GM21723 (cell line): ENCODE data around the gene GALE.
A peak's percentile ranks its signal among the peaks of the same experiment; 100 is the strongest.
"Not testable (repeated sequence)": the region's sequence is repeated elsewhere in the genome, so short reads cannot be mapped to it uniquely, and the experiment has no call there.

Experiments
- ATAC-seq: cut with Tn5 transposase; IDR thresholded peaks from one replicate; pipeline ENCODE4 v1.9.1; 2021; ENCODE audit warnings: mild to moderate bottlenecking, moderate library complexity; ENCODE audit not compliant: unreplicated experiment

GALE gene

DNA sequence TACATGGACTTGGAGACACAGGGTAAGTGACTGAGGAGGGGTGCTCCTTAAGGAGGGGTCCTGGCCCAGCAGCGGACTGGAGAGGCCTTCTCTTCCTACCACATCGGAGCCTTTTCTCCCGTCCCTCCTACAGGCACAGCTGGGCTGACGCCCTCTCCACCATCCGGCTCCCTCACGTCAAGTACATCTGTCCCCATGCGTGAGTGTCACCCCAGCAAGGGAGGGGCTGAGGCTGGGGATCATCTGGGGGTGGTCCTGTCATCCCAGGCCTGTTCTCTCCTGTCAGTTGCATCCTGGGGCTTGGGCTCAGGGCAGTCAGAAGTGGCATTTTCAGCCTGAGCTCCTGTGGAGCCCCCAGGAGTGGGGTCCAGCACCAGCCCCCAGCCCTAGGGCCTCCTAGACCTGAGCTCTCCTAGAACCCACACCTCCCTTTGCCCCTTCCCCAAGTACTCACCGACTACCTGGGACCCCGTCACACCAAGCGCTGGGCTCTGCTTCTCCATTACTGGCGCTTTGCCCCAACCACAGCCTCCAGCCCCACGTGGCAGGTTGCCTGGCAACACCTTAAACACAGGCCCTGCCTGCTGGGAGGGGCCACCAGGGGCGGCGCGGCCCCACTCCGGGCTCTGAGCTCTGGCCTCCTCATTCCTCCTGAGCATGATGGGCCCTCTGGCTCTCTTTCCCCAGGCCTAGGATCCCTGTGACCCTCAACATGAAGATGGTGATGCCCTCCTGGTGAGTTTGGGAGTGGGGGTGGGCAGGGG, 7.4 kb downstream of the GALE start:
- no peak for ATAC-seq

DNA sequence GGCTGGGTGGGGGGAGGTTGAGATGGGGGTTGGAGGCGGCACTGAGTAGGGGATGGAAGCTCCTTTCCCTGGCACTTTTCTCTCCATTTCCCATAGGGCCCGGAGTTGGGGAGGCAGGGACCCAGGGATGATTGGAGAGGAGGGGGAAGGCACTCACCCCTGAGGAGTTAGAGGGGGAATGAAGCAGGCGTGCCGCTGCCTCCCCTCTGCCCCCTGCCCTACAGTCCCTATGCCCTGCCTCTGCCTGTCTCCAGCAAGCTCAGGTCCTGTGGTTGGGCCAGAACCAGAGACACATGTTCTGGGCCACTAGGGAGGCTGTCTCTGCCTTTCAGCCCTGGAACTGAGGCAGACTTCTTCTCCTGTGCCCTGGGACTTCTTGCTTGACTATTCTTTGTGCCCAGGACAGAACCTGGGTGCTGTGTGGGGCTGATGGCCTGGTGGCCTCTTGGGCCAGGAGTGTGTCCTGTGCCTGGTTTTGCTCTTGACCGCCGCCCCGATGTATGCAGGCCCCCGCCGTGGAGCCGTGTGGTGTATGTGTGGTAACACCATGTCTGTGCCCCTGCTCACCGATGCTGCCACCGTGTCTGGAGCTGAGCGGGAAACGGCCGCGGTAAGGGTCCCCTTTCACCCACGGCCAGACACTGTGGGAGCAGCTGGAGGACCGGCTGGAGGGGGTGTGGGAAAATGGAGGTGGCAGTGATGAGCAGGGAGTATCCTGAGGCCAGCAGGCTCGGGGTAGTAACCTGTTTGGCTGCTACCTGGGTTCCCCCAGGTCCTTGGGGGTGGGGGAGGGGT, 8.2 kb downstream of the GALE start:
- no peak for ATAC-seq

DNA sequence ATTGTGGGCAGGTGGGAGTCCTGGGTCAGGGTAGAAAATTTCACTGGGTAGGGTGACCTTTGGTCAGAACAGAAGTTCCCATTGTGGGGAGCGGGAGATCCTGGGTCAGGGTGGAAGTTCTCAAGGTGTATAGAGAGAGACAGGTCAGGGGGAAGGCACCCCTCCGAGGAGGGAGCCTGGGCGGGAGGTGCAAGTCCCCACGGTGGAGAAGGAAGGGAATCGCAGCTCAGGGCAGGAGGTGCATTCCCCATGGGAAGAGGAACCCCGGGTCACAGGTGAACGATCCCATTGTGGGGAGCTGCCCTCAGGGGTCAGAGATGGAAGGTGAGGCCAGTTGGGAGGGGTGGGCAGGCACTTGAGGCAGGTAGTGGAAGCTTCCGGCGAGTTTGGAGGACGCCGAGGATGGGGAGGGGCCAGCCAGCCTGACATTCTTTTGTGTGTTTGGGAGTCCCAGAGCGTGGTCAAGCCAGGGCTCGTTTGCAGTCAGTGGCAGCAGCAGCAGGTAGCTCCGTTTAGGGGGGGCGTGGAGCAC, 9.0 kb downstream of the GALE start:
- no peak for ATAC-seq

DNA sequence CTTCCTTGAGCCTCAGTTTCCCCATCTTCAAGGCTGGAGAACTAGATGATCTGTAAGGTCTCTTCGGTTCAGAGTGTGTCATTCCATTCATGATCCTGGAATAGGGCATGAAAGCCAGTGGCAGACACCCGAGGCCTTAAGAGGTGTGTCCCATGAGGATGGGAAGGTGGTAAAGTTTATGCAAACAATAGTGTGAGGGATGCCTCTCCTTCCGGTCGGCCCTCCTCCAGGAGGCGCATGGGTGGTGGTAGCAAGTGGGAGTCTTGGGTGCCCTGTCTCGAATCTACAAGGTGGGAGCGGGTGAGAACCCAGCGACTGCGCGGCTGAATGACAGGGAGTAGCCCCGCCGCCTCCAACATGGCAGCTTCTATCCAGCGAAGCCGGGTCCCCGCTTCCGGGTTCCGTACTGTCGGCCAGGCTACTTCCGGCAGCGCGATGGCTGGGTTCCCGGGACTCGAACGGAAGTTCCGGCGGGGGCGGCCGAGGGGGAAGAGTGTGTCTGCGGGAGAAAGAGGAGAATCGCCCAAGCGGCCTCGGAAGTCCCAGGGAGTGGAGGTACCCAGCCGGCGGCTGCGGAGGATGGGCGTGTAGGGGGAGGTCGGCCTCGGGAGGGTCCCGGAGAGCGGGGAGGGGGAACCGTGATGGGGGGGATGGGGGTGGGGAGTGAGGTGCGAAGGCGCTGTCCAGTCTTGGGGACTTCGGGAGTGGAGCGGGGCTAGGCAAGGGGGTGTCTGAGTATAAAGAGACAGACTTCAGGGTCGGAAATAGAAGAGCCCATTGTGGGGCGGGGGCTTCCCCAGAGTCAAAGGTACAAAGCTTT, 9.6 kb downstream of the GALE start, which contains the start of gene LYPLA2:
TSS of gene LYPLA2 (plus strand) at position 450 of the 820 bp plus-strand sequence. CDS start 1,538 bp downstream, outside the sequence.
- ATAC-seq: peak; percentile 69

DNA sequence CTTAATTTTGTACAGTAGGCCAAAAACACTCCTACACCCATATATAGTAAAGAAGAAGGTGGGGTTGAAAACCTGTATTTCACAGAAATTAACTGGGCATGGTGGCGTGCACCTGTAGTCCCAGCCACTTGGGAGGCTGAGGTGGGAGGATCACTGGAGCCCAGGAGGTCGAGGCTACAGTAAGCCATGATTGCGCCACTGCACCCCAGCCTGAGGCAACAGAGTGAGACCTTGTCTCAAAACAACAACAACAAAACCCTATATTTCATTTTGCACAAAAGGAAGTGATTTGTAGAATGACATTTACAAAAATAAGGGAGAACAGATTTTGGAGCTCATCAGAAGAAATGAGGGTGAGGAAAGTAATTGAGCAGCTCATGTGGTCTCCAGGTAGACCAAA, 11.9 kb downstream of the GALE start:
- no peak for ATAC-seq

DNA sequence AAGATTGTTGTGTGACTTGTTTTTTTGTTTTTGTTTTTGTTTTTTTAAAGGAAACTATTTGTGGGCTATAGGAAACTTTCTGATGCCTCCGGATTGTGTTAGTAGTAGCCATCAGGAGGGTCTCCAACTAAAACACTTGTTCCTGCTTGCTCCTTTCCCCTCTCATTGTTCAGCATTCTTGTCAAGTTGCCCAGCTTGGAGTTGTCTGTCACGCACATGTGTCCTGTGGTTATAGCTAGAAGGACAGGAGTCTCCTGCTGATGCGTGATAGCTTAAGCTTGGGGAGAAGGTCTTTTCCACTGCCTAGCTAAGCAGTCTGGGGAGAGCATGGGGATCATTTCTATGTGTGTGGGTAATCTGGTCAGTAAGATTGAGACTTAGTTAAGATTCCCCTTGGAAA, 12.9 kb downstream of the GALE start:
- ATAC-seq: no peak

DNA sequence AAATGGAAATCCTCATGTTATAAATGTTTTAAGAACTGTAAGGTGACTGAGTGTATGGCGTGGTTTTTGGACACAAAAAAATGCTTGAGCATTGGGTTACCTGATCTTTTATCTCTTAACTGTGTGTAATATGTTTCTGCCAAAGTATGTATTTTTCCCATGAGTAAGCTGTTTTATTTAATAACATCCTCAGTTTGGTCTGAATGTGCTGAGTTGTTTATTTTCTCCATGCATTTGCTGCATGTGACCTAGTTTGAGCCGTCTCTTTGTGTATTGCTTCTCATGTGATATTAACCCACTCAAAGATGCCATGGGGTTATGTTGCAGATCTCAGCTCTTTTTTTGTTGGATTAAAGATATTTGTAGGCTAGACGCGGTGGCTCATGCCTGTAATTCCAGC, 15.7 kb downstream of the GALE start:
- no peak for ATAC-seq

DNA sequence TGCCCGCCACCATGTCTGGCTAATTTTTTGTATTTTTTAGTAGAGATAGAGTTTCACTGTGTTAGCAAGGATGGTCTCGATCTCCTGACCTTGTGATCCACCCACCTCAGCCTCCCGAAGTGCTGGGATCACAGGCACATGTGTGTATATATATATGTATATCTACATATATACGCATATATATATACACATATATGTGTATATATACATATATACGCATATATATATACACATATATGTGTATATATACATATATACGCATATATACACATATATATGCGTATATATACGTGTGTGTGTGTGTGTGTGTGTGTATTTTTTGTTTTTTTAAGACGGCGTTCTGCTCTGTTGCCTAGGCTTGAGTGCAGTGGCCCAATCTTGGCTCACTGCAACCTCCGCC, 17.4 kb downstream of the GALE start:
- ATAC-seq: not testable (repeated sequence)

DNA sequence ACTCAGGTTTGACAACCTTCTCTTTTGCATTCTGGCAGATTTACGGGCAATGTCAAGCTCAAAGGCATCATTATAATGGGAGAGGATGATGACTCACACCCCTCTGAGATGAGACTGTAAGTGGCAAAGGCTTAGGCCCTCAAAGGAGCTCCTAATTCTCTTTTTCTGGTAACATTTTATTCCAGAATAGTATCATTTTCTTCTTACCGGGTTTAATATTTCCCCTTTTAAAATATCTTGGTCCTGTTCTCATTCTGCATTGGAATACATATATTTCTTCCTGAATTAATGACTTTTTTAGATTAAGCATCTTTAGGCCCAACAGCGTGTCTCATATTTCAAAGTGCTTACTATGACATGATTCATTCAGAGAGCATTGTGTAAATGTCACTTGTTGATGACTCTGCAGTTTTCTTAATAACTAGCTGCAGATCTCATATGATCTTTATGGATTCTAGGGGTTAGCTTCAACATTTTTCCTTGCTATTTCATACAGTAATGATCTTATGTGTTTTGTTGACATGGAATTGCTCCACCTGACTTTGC, 20.7 kb downstream of the GALE start:
- ATAC-seq: no peak

DNA sequence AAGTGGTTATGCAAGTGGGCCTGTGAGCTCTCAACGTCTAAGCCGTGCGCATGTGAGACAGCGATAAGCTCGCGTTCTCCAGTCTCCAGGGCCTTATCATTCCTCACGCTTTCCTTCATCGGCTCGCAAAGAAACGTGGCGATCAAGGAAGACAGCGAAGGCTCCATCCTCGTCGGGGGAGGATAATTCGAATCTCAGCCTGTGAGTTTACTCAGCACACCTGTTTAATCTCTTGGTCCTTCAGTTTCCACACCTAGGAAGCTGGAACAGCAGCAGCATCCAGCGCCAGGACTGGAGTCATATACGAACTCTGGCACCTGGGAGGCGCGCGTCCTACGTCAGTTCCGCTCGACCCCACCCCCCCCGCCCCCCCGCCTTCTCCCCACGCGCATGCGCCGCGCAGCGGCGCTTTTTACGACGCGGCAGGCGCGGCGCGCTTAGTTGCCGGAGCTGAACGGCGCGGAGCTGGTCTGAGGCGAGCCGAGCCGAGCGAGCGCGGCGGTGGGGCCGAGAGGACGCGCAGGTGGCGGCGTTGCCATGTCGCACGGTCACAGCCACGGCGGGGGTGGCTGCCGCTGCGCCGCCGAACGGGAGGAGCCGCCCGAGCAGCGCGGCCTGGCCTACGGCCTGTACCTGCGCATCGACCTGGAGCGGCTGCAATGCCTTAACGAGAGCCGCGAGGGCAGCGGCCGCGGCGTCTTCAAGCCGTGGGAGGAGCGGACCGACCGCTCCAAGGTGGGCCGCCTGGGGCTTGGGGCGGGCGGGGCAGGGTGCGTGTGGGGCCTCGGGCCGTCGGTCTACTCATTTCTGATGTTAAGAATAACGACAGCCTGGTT, 22.4 kb downstream of the GALE start, which contains the start of gene PITHD1:
TSS of gene PITHD1 (plus strand) at position 440 of the 836 bp plus-strand sequence. CDS start at position 538, 98 bp downstream.
- peak; percentile 55 for ATAC-seq

DNA sequence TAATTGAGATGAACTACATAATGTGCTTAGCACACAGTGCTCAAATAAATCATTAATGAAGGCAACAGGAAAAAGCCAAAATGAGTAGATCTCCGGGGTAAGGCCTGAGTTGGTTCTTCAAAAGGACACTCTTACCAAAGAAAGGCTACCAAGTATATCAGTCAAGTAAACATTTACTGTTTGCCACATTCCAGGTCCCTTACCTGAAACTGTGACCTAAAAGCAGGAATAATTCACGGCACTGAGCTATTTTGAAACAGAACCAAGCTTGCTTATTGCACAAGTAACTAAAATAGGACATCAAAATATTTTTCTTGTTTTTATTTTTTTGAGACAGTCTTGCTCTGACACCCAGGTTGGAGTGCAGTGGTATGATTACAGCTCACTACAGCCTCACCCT, 24.3 kb downstream of the GALE start:
- ATAC-seq: no peak

DNA sequence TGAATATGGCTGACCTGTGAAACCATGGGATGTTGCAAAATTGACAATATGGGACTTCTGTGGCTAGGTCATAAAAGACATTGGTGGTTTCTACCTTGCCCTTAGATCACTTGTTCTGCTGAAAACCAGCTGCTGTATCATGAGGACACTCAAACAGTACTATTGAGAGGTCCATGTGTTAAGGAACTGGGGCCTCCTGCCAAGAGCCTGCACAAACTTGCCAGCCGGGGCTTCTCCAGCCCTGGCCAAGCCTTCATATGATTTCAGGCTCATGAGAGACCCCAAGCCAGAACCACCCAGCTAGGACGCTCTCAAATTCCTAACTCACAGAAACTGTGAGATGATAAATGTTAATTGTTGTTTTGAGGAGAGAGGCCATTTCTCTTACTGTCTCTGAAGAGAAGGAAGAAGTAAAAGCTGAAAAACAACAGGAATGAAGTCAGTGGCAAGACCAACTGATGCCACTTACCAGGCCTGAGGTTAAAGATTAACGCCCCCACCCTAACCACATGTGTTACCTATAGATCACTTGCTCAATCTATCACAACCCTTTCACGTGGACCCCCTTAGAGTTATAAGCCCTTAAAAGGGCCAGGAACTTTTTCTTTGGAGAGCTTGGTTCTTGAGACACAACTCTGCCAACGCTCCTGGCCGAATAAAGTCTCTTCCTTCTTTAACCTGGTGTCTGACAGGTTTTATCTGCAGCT, 26.2 kb downstream of the GALE start:
- ATAC-seq: no peak

DNA sequence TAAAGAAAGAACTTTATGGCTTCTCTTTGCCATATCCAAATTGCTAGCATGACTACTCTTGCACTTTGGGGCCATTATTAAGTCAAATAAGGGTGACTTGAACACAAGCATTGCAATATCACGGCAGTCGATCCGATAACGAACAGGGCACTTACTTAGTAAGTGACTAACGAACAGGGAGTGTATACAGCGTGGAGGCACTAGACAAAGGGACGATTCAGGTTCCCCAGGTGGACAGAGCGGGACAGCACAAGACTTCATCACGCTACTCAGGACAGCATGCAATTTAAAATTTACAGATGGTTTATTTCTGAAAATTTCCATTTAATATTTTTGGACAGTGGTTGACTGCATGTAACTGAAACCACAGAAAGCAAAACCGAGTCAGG, 27.7 kb downstream of the GALE start:
- no peak for ATAC-seq

DNA sequence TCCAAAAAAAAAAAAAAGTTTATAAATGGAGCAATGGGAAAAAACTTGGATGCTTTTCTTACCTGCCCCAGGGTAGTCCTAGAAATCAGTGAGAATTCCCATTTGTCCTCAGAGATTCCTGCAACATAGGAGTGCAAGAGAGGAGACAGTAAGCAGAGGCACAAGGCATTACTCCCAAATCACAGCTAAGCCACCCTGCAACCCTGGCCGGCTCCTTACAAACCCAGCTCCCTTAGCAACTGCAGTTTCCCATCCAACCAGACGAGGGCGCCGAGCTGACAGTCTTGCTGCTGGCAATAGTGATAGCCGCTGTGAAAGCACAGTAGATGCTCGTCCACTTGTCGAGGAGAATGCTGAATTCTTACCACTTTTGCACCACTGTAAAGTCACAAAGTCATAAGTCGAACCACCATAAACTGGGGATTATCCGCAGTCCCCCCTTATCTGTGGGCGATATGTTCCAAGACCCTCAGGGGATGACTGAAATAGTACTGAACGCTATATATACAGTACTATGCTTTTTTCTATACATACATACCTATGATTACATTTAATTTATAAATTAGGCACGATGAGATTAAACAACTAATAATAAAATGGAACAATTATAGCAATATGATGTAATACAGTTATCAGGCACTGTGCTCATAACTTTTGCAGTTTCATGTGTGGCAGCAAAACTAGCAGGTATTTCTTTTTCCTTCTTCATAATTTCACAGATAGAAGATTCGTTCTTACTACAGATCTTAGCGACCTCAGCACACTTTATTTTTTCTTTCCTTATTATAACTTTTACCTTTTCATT, 28.3 kb downstream of the GALE start:
- ATAC-seq: no peak

DNA sequence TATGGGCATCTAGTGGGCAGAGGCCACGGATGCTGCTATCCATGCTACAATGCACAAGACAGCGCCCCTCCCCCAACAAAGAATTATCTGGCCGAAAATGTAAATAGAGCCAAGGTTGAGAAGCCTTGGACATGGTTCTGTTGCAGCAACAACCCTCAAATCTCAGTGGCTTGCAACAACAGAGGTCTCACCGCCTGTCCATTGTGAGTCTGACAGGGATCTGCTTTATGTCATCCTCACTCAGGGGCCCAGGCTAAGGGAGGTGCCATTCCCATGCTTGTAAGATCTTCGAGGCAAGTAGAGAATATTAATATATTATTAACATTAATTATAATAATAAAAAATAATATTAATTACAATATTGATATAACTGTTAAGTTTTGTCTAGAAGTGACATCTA, 31.8 kb downstream of the GALE start:
- no peak for ATAC-seq

DNA sequence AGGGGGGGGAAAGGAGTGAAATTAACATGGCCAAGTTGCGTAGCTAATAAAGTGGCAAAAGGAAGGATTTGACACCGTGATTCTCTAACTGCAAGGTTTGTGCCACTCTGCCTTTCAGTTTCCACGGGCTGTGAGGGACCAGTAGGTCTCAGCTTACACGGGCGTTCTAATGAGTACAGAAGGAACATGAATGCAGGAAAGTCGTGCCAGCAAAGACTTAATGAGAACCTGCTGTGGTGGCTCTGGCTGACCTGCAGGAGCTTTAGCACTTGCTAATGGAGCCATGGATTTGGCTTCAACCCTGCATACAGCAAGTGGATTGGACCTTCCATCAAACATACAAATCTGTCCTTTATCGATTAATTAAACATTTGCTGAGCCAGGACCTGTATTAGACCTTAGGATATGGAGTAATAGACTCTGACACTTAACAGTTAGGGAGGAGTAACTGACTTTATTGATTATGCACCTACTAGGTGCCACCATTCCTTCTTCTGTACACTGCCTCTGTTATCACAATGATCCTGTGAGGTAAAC, 37.4 kb downstream of the GALE start:
- ATAC-seq: no peak

DNA sequence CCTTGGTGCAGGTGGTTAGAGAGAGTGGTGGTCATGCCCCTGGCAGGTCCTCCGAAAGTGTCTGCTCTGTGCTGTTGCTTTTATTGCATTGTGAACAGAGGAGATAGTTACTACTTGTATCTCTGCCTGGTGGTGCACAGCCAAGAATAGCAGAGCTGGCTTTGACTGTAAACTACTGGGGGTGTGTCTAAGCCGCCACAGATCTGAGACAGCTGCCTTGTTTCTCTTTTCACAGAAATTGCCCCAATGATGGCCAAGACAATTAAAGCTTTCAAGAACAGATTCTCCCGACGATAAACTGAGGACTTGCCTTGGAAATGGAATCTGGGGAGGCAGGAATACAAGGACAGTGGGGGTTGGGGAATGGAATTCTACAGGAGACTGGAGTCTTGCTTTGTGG, 41.3 kb downstream of the GALE start:
- no peak for ATAC-seq

DNA sequence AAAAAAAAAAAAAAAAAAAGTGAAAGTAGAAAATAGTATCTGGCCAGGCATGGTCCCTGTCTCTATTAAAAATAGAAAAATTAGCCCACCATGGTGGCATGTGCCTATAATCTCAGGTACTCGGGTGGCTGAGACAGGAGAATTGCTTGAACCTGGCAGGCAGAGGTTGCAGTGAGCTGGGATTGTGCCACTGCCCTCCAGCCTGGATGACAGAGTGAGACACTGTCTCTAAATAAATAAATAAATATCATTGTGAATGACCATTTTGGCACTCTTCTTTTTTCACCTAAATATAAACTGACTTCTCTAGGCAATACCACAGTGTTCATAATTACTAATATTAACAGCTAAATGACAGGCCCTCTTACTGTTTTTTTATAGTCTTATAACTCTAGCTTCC, 42.7 kb downstream of the GALE start:
- no peak for ATAC-seq
